ENCODE results near the gene HLA-E. TPM values are rescaled to one million over a fixed set of nuclear protein-coding genes. Genes with fewer than 3 reads are reported as not detected.

HLA-E gene
- total and polyA plus RNA-seq, 10 donors = 514 to 2,111 (median 1,362) TPM

- Histone ChIP-seq H3K27ac (peak overlapping the region in 1 of 8 donors; percentile 33), H3K36me3 (no peaks in the 10 kb centered on the region), H3K9me3 (no peaks in the 10 kb centered on the region), H3K4me3 (peak overlapping the region in 6 of 8 donors; percentile 5 to 55 (median 20)), H3K4me1 (peaks cover 18 to 39% (median 36%) of the 10 kb centered on the region in 6 donors), H3K27me3 (replicated peaks in 1 of 7) (peaks cover 7 to 97% (median 81%) of the 10 kb centered on the region in 7 donors)
- 9 to 22% (median 11%) methylated on average over 35 to 55 of the region's 55 CpGs for WGBS, 5 donors
- intact Hi-C loops (cut with DNase I; ENCODE audit: low total_unique reads) = no loop called here
- TF ChIP-seq POLR2AphosphoS5 (IDR thresholded peaks at IDR 0.05) (peak; percentile 13 to 40 (median 32)), POLR2A (IDR thresholded peaks at IDR 0.05) (no peak)
- TF ChIP-seq, protein P1, sequence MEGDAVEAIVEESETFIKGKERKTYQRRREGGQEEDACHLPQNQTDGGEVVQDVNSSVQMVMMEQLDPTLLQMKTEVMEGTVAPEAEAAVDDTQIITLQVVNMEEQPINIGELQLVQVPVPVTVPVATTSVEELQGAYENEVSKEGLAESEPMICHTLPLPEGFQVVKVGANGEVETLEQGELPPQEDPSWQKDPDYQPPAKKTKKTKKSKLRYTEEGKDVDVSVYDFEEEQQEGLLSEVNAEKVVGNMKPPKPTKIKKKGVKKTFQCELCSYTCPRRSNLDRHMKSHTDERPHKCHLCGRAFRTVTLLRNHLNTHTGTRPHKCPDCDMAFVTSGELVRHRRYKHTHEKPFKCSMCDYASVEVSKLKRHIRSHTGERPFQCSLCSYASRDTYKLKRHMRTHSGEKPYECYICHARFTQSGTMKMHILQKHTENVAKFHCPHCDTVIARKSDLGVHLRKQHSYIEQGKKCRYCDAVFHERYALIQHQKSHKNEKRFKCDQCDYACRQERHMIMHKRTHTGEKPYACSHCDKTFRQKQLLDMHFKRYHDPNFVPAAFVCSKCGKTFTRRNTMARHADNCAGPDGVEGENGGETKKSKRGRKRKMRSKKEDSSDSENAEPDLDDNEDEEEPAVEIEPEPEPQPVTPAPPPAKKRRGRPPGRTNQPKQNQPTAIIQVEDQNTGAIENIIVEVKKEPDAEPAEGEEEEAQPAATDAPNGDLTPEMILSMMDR (IDR thresholded peaks at IDR 0.05 in 8 of 11, conservative IDR thresholded peaks at IDR 0.05 in 3 of 11) = peak in 1 of 11 experiments; percentile 13
- DNase-seq = peak; percentile 85
Measured at GRCh38 chr6:30450909-30451841, 38.1 kb upstream of the HLA-E start.

DNA sequence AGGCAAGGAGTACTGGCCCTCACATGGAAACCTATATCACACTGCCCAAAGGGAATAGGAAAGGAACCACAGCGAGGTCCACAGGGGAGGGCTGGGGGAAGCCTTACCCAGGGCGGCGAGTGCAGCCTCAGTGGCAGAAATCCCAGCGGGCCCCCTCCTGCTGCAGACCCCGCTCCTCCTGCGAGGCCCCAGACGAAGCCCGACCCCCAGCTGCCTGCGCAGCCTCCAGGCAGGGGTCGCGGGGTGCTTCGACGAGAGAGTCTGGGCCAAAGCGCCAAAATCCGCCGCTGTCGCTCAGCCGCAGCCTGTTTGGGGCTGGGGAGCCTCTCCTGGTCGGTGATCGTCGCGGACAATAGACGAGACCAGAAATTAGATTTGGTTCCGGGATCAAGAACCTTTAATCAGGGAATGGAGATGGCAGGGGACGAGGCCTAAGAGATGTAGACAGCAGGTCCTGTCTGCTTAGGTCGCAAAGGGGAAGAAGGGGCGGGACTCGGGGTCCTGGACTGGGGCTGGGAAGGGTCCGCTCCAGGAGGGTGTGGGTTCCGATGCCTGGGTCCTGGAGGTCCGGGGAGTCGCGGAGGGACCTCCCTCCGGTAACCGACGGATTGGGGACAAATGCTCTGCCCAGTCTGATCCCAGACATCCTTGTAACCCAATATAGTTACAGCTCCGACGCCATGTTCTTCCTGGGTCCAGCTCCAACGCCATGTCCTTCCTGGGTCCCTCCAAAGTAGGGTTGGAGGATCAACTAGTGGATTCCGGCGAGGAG is 36.4 kb upstream of the HLA-E start:
- DNase-seq = no peak
- Histone ChIP-seq H3K27ac (no peak overlapping the region), H3K27me3 (replicated peaks in 1 of 7) (peaks cover 0 to 97% (median 81%) of the 10 kb centered on the region in 7 donors), H3K4me3 (peak overlapping the region in 1 of 8 donors; percentile 38), H3K9me3 (no peaks in the 10 kb centered on the region), H3K4me1 (peaks cover 18 to 39% (median 36%) of the 10 kb centered on the region in 6 donors), H3K36me3 (no peaks in the 10 kb centered on the region)
- 15 to 26% (median 24%) methylated on average over 21 to 41 of the region's 41 CpGs for WGBS, 5 donors
- intact Hi-C loops (cut with DNase I; ENCODE audit: low total_unique reads) = no loop called here
- no peak for TF ChIP-seq POLR2A (IDR thresholded peaks at IDR 0.05)

DNA sequence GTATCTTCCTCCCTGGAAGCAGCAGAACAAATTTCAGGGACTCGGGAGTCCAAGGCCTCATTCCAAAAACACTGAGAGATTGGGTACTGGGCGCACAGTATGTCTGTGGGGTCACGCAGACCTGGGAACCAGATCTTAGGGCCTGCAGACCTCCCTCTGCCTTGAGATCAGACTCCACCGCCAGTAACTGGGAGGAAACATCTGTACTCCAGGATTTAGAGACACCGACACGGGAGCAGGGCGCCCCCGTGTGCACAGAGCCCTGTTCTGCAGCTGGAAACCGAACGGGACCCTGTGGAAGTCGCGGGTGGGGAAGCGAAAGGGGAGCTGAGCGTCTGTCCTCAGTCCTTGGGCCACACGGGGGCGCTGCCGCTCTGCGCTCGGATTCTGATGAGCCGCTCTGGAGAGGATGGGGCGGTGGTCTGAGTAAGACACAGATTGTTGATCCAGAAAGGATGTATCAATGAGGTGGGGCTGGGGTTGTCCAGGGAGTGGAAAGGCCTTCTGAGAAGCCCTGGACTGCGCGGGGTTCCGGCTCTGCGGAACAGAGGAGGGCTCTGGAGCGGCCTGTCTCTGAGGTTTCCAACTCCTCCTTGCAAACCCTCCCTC is 35.7 kb upstream of the HLA-E start:
- Histone ChIP-seq H3K36me3 (no peaks in the 10 kb centered on the region), H3K9me3 (peaks cover 0 to 4% (median 3%) of the 10 kb centered on the region in 8 donors), H3K27ac (no peak overlapping the region), H3K4me1 (peaks cover 18 to 39% (median 36%) of the 10 kb centered on the region in 6 donors), H3K27me3 (replicated peaks in 1 of 7) (peaks cover 0 to 97% (median 79%) of the 10 kb centered on the region in 7 donors), H3K4me3 (peak overlapping the region in 1 of 8 donors; percentile 38)
- 3 to 7% (median 5%) methylated on average over 6 to 26 of the region's 26 CpGs for WGBS, 5 donors
- peak; percentile 13 to 56 (median 50) for TF ChIP-seq POLR2AphosphoS5 (IDR thresholded peaks at IDR 0.05)
- TF ChIP-seq, protein P1 (IDR thresholded peaks at IDR 0.05 in 8 of 11, conservative IDR thresholded peaks at IDR 0.05 in 3 of 11) = peak; percentile 72 to 92 (median 87)
- TF ChIP-seq POLR2A (IDR thresholded peaks at IDR 0.05) = no peak
- DNase-seq = peak; percentile 96
- intact Hi-C loops (cut with DNase I; ENCODE audit: low total_unique reads) = no loop called here

DNA sequence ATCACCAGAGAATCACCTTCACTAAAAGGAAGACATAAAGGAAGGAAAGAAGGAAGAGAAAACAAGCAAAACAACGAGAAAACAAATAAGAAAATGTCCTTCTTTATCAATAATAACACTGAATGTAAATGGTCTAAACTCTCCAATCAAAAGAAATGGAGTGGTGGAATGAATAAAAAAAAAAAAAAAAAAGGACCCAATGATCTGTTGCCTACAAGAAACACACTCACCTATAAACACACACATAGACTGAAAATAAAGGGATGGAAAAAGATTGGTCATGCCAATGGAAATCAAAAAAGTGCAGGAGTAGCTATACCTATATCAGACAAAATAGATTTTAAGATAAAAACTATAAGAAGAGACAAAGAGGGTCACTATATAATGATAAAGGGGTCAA is 30.2 kb upstream of the HLA-E start:
- peaks cover 0 to 24% (median 17%) of the 10 kb centered on the region in 8 donors for H3K9me3 ChIP-seq
- DNase-seq = no peak
- H3K36me3 ChIP-seq = no peaks in the 10 kb centered on the region
- 15 to 47% (median 31%) methylated on average over 1 of the region's 1 CpG for WGBS, 5 donors
- peaks cover 0 to 100% (median 87%) of the 10 kb centered on the region in 7 donors for H3K27me3 ChIP-seq (replicated peaks in 1 of 7)
- peaks cover 11 to 20% (median 13%) of the 10 kb centered on the region in 6 donors for H3K4me1 ChIP-seq
- TF ChIP-seq POLR2AphosphoS5 (IDR thresholded peaks at IDR 0.05) = no peak
- TF ChIP-seq, protein P1 (IDR thresholded peaks at IDR 0.05 in 8 of 11, conservative IDR thresholded peaks at IDR 0.05 in 3 of 11) = no peak
- intact Hi-C loops (cut with DNase I; ENCODE audit: low total_unique reads) = no loop called here
- no peak overlapping the region for H3K4me3 ChIP-seq
- H3K27ac ChIP-seq = no peak overlapping the region
